Suprapubic skin (tissue), 3 donors: ENCODE results near the gene MRPL16.

Experiments used
- POLR2AphosphoS5 ChIP-seq, 3 donors: sonication (generic); formaldehyde crosslinking; IDR thresholded peaks; one replicate each; pipeline ENCODE4 v1.6.1; 2017; ENCODE audit warnings: antibody characterized with exemption in 3 of 3
- TF ChIP-seq, protein P1 (sequence below), 2 donors: fragments of 200-600 bp in 1 of 2; fragments of 450-650 bp in 1 of 2; sonication (generic) in 1 of 2; IDR thresholded peaks; one replicate each; pipeline ENCODE4 v1.5.1; 2016 to 2019; ENCODE audit warnings: antibody characterized with exemption in 2 of 2, mild to moderate bottlenecking in 1 of 2, moderate library complexity in 1 of 2

DNA sequence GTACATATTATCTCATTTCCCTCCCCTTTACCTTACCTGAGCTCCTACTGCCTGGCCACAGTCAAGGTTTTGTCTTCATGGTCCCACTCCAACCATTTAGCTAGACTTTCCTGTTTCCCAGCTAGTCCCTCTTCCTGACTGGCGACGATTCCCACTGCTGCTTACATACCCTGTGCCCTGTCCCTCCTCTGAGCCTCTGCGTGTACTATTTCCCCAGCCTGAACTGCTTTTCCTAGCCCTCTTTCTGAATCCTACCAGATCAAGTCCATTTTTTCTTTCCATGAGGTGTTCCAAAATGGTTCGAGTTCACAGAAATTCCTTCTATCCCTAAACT, 23.4 kb downstream of the MRPL16 start:
- no peak for TF ChIP-seq POLR2AphosphoS5 (IDR thresholded peaks at IDR 0.05)
- TF ChIP-seq, protein P1, sequence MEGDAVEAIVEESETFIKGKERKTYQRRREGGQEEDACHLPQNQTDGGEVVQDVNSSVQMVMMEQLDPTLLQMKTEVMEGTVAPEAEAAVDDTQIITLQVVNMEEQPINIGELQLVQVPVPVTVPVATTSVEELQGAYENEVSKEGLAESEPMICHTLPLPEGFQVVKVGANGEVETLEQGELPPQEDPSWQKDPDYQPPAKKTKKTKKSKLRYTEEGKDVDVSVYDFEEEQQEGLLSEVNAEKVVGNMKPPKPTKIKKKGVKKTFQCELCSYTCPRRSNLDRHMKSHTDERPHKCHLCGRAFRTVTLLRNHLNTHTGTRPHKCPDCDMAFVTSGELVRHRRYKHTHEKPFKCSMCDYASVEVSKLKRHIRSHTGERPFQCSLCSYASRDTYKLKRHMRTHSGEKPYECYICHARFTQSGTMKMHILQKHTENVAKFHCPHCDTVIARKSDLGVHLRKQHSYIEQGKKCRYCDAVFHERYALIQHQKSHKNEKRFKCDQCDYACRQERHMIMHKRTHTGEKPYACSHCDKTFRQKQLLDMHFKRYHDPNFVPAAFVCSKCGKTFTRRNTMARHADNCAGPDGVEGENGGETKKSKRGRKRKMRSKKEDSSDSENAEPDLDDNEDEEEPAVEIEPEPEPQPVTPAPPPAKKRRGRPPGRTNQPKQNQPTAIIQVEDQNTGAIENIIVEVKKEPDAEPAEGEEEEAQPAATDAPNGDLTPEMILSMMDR (IDR thresholded peaks at IDR 0.05) = no peak
